GM19025 (cell line): ENCODE results near the gene DPP3.
"Not testable (repeated sequence)": the region's sequence is repeated elsewhere in the genome, so short reads cannot be mapped to it uniquely, and the experiment has no call there.

Source experiments
- ATAC-seq: cut with Tn5 transposase; IDR thresholded peaks from one replicate; pipeline ENCODE4 v1.9.1; 2021; ENCODE audit warnings: mild to moderate bottlenecking, low read depth, moderate library complexity; ENCODE audit not compliant: unreplicated experiment

The DPP3 gene

DNA sequence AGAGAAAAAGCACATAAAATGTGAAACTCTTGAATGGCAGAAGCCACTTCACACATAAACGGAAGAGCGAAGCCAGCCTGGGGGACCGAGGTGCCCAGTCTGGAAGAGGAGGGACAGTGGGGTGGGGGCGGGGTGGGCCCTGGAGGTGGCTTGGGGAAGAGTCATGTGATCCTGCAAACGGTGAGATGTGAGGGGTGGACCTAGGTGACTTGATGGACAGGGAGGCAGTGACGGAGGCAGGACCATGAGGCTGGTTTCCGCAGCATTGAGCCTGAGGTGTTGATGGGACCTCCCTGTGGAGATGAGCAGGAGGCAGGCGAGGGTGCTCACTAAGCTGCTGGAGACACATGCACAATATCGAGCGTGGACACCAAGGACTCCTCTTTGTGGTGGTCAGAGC, 48.8 kb downstream of the DPP3 start:
- ATAC-seq: no peak

DNA sequence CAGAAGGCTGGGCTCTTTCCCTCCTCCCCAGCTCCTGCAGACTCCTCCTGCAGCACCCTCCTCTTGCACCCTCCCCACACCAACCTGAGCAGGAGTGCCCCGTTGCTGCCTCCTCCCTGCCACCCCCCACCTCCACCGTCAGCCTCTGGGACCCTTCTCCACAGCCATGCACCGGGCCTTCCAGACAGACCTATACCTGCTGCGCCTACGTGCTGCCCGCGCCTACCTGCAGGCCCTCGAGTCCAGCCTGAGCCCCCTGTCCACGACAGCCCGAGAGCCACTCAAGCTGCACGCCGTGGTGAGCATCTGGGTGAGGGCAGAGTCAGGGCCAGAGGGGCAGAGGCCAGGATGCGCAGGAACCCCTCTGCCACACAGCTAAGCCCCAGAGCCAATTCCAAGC, 49.4 kb downstream of the DPP3 start:
- ATAC-seq: no peak

DNA sequence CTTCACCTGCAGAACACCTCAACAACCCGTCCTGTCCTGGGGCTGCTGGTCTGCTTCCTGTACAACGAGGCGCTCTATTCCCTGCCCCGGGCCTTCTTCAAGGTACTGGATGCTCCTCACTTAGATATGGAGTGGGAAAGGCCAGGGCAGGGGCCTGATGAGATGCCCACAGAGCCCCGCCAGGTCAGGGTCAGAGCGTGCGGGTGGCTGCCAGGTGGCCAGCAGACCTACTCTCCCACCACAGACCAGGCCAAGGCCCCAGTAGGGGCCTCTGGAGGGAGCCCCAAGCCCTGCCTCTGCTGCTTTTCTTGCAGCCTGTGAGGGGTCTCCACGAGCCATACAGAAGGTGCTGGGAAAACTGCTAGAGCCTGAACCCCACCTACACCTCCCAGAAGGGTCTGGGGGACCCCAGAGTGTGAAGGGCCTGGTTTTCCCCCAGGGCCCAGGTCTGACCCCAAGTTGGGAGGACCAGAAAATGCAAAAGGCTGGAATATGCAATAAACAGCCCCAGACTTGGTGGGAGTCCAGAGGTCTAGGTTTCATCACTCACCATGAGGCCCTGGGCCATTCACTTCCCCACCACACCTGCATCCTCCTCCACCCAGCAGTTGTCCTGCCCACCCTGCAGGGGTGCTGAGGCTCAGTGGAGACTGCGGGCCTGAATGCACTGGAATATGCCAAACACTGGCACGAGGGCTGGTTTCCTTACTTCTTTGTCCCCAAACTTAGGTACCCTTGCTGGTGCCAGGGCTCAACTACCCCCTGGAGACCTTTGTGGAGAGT, 50.9 kb downstream of the DPP3 start:
- ATAC-seq: no peak

DNA sequence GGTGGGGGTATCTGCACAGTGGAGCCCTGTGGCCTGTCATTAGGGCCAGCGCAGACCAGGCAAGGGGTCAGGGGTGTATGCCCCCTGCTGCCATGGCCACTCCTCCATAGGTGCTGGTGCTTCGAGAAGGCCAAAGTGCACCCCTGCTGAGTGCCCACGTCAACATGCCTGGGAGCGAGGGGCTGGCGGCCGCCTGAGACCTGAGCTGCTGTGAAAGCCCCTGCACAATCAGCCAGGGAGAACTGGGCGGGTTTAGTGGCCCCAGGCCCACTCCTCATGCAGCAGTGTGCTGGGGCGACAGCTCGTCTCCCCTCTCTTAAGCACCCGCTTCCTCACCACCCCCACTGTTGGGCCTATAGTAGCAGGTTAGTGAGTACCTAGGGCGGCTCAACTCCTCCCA, 51.6 kb downstream of the DPP3 start:
- ATAC-seq: no peak

DNA sequence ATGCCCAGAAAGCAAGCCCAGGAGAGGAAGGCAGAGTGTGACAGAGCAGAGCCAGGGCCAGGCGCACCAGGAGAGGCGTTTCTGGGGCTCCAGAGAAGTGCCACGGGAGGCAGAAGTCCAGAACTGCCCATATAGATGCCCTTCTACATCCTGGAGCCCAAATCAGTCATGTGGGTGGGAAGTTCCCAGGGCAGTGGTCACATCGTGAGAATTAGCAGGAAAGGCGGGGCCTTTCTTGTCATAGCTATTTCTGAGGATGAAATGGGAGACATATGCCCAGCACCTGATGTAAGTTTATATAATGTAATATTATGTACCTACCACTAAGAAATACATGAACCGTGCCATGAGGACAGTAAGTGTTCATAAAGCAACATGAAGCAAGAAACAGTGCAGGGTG, 52.5 kb downstream of the DPP3 start:
- ATAC-seq: no peak

DNA sequence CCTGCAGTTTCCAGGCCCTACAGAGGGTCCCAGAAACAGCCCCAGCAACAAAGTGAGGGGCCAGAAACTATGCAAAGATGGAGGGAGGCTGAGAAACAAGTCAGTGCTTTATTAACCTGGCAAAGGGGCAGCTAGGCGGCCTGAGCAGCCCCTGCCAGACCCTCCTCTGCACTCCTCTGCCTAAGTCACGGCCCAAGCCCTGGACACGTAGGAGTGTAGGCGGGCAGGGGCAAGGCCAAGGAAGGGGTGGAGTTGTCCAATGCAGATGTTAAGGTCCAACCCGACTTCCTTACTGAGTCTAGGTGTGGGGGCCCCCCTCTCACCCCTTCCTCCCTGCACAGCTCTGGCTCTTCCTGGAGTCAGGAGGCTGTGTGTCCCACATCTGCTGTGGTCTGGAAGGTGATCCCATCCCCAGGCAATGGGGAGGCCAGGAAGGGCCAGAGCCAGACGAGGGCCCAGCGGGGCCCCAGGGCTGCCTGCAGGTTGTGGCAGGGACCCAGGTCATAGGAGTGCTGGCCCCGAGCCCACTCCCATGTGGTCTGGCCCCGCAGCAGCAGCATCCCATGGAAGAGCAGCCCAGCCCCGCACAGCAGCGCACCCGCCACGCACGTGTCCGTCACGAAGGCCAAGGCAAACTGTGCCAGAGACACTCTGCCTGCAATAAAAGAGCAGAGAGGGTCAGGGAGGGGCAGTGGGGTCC, 59.1 kb downstream of the DPP3 start:
- no peak for ATAC-seq

DNA sequence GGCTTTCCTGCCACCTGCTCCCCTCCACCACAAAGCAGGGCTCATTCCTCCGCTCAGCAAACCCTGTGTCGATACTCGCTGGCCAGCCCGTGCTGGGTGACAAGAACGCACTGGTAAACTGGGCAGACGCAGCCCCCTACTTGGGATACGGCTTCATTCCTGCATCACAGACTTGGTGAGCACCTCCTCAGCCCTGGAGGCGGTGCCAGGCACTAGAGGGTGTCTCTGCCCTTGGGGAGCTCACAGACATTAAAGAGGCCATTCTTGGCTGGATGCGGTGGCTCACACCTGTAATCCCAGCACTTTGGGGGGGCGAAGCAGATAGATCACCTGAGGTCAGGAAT, 59.6 kb downstream of the DPP3 start:
- ATAC-seq: no peak

DNA sequence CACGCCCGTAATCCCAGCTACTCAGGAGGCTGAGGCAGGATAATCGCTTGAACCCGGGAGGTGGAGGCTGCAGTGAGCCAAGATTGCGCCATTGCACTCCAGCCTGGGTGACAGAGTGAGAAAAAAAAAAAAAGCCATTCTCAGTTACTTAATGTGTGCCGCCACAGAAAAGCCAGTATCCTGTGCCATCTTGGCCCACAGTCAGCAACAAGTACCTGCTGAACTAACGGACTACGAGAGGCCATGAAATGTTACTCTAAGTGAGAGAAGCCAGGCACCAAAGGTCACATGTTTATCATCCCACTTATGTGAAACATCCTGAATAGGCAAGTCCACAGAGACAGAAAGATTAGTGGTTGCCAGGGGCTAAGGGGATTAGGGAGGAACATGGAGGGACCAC, 60.4 kb downstream of the DPP3 start:
- not testable (repeated sequence) for ATAC-seq

DNA sequence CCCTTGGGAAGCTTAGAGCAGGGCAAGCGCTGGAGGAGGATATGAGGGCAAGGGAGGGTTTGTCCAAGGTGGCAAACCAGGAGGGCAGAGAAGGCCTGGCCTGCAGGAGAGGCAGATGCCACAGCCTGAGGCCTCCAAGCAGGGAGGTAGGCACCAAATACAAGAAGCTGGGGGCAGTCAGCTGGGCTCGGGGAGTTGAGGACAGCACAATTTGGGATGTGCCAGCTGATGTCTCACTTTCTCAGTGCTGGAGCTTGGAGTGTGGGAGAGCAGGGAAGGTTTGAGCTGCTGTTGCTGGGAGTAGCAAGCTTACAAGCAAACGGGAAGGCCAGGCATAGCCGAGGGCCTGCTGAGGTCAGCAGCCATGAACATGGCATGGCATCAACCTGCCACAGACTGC, 61.7 kb downstream of the DPP3 start:
- ATAC-seq: no peak

DNA sequence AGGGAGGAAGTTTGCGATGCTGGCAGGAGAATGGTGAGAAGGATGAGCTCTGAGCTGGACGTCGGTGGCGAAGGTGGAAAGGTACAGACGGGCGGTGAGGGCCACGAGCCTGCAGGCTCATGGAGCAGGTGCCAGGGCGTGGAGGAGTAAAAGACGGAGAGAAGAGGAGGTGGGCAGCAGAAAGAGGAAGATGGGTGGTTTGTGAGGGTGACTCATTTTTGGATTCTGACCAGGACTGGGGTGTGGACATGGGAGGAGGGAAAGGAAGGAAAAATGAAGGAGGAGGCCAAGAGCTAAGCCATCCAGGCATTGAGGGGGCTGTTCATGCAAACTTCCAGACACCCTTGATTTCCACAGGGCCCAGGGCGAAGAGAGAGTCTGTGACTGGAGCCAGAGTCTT, 62.1 kb downstream of the DPP3 start:
- ATAC-seq: no peak

DNA sequence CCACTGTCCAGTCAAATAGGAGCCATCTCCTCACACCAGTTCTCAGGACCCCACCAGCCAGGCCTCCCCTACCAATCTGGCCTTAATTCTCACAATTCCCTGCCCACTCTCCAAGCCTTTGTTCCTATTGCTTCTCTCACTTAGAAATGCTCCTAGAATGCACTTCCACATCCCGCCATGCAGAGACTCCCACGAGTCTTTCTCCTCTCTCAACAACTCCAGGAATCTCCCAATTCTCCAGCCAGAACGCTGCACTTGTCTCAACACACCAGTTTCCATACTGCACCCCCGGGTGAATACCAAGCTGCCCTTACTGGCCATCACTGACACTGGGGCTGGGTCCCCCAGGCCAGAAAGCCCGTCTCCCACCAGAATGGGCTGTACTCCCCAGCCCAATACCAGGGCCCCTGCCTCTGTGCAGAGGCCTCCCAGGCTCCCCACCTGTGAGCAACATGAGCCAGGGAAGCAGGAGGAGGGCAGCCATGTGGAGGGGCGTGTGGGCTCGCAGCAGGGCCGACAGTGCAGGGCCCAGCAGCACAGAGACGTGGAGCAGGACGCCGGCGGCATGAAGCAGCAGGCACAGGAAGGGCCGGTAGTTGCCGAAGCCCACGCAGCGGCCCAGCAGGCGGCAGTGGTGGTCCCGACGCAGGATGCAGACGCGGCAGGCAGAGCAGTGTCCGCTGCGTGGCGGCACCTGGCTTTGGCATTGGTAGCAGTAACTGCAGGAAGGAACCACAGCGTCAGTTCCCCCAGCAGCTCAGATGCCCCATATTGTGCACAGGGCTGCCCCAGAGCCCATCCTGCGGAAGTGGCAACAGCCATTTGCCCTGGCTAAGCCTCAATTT, 63.3 kb downstream of the DPP3 start:
- no peak for ATAC-seq

DNA sequence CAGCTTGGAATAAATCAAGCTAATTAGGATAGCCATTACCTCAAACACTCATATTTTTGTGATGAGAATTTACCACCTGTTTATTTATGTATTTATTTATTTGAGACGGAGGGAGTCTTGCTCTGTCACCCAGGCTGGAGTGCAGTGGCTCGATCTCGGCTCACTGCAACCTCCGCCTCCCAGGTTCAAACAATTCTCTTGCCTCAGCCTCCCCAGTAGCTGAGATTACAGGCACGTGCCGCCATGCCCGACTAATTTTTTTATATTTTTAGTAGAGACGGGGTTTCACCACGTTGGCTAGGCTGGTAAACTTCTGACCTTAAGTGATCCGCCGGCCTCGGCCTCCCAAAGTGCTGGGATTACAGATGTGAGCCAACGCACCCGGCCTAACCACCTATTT, 64.7 kb downstream of the DPP3 start:
- ATAC-seq: not testable (repeated sequence)

DNA sequence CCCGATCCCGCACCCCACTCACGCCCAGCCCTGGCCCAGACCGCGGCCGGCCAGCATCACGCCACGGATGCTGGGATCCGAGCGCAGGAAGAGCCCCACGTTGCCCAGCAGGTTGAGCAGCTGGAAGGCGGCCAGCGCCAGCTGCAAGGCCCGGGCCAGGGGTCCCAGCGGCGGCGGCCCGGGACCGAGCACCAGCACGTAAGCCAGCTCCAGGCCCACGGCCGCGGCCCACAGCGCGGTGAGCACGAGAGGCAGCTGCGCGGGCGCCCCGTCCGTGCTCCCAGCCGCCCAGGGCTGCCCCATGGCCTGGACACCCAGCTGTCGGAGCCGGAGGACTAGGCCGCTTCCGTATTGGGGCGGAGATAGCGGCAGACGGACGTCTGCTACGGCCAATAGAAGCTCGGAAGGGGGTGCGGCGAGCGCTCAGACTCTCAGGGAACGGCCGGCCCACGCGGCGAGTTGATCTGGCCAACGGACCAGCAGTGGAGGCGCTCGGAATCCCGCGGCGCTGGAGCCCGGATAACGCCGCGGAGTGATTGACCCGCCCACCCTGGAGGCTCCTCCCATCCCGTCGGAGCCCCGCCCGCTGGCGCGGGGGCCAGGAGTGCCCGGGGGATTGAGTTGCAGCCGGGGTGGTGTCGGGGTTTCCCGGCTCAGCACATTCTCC, 65.6 kb downstream of the DPP3 start, which contains the start of gene ZDHHC24:
ZDHHC24 (minus strand) TSS at position 348 of the 667 bp plus-strand sequence; CDS start at position 303, 45 bp downstream.
- ATAC-seq: peak; percentile 89

DNA sequence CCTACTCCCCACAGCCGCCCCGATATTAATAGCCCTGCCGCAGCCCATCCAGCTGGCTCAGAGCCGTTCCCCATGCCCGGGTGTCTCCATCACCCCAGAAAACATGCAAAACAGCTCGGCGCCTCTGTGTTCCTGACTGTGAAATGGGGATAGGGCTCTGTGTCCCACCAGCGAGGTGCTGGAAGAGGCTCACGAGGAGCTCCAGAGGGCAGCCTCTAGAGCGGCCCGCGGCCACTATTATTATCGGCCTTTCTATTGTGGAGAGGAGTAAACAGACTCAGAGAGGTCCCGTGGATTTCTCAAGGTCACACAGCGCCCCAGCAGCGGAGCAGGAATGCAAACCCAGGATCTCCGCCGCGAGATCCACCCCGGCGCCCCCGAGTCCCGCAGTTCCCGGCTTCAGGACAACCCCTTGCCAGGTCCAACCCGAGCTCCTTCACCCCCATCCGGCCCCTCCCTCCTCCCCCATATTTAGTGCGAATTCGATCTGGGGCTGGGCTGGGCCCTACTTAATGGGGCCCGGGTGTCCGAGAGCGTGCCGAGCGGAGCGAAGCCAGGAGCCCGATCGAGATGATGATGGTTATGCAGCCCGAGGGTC, 66.2 kb downstream of the DPP3 start, which contains the start of gene ACTN3:
ACTN3 (plus strand) TSS at position 536 of the 598 bp plus-strand sequence; CDS start at position 571, 35 bp downstream.
- no peak for ATAC-seq

DNA sequence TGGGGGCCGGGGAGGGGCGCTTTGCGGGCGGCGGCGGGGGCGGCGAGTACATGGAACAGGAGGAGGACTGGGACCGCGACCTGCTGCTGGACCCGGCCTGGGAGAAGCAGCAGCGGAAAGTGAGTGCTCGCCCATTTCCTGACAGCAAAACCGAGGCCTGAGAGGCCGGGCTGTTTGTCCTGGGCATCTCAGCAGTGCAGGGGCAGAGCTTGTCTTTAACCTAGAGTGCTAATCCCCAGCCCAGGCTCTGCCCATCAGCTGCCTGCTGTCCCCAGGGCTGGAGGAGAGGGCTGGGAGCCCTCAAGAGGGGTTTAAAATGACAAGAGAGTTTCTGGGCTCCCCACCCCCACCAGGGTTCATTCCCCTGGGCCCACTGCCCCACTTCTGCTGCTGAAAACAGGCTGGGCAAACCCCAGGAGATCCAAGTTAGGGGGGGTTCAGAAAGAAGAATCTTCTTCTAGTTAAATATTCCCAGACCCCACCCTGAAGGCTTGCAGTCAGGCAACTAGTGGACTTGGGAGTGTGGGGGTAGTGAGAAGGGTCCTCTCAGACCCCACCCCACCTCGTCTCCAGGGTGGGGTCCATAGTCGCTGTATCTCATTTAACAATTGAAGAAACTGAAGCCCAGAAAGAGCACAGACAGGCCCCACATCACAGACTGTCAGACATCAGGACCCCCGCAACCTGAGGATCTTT, 66.9 kb downstream of the DPP3 start:
- ATAC-seq: no peak

DNA sequence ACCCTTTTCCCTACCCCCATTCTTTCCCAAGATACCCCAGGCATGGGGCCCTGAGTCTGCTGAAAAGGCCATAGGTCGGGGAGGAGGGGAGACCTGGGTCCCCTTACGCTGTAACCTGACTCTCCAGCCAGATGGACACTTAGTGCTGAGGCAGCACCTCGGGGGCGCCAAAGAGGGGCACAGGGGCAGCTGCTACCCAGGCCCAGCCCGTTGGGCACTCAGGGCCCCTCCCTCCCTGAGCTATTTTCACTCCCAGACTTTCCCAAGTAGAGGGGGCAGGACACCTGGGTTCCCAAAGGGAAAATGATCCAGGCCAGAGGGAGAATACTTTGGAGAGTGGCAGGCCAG, 67.4 kb downstream of the DPP3 start:
- ATAC-seq: no peak

DNA sequence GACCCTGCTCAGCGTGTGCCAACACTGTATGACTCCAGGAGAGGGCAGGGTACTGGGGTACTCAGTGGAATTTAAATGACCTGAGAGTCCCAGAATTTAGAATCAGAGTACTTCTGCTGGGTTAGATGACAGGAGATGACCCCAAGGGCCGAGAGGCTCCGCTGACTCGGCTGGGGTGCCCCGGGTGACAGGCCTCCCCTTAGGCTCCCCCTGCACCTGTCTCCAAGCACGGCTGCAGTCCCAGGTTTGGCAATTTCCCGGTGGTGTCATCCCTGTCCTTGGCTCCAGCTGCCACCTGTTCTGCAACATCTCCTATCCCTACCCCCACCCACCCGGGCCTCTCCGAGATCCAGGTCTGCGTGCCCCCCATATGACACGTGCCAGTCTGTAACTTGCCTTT, 67.8 kb downstream of the DPP3 start:
- no peak for ATAC-seq

DNA sequence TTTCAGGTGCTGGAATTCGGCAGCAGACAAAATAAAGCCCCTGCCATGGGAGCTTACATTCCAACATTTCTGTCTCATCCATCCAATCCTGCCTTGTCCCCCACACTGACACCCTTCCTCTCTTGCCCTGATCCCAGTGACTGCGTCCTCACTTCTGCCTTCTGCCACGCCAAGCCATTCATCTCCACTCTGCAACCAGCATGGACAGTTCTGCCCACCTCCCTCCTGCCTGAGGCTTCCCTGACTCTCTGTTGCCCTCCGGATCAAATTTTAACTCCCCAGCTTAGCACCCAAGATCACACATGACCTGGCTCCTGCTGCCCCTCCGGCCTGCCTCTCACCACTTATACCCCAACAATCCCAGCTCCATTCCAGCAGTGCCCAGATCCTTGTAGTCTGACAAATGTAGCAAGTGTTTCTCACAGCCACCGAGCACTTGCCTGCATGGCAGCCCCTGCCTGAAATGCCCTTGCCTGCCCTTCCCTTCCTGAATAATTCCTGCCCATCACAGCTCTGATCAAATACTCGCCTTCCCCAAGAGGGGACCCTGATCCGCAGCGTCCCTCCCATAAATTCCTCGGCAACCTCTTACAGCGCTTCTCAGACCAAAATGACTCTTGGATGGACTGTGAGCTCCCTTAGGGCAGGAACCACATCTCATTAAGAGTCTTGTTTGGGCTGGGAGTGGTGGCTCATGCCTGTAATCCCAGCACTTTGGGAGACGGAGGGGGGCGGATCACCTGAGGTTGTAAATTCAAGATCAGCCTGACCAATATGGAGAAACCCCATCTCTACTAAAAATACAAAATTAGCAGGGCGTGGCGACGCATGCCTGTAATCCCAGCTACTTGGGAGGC, 68.8 kb downstream of the DPP3 start:
- ATAC-seq: no peak

DNA sequence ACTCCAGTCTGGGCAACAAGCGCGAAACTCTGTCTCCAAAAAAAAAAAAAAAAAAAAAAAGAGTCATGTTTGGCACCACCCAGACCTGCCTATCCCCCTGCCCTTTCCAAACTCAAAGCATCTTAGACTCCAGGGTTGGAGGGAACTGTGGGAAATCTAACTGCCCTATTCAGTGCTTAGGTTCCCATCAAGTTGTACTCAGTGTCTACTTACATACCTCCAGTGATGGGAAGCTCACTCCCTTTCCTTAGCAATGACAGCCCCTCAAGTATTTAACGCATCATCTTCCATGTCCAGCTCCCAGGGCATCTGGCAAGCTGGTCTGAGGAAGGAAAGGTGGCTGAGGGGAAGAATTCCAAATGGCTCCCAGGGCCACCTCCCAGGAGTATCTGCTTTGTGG, 69.5 kb downstream of the DPP3 start:
- ATAC-seq: no peak
